AG04450 (cell line): ENCODE results near the gene GABRG1. TPM values are rescaled to one million over a fixed set of nuclear protein-coding genes. Genes with fewer than 3 reads are reported as not detected.

Source experiments
- CTCF ChIA-PET: fragments of 300-600, 350-600 bp; formaldehyde crosslinking; extraction: SDS; loops from one replicate; lab custom pipeline; 2022; ENCODE audit warnings: antibody characterized with exemption, inconsistent platforms; lab: Charles Lee
- POLR2A ChIA-PET: fragments of 350-600 bp; formaldehyde crosslinking; extraction: SDS; loops from one replicate; lab custom pipeline; 2021; ENCODE audit warnings: antibody characterized with exemption, inconsistent platforms; lab: Yijun Ruan, JAX
- DNase-seq: peaks from one replicate; pipeline ENCODE4 v3.0.0-alpha.2; 2011; ENCODE audit warnings: low read depth, low spot score
- H3K27ac ChIP-seq: one replicate; pipeline ENCODE4 v1.5.1; 2012; ENCODE audit warnings: low read depth, low read length, control low read depth
- H3K27me3 ChIP-seq: one replicate; pipeline ENCODE4 v1.6.0; 2012; ENCODE audit warnings: low read length; ENCODE audit not compliant: control insufficient read depth, insufficient read depth
- H3K4me3 ChIP-seq: 2 replicates; pipeline ENCODE4 v1.5.1; 2011; ENCODE audit warnings: mild to moderate bottlenecking, low read depth, low read length, control low read depth
- H3K9me3 ChIP-seq: 2 replicates; pipeline ENCODE4 v1.5.1; 2012; ENCODE audit warnings: low read length; ENCODE audit not compliant: control insufficient read depth, insufficient read depth
- CTCF ChIP-seq: IDR thresholded peaks from 2 replicates; pipeline ENCODE4 v1.5.1; 2011; ENCODE audit warnings: low read depth, low read length, control low read depth, inconsistent platforms
- polyA plus RNA-seq: library from polyadenylated mRNA; depleted of rRNA; stranded (reverse); fragments of >200 nt; gene quantifications from 2 replicates; pipeline ENCODE4 v1.2.3, GENCODE V29; 2011

Gene GABRG1
- polyA plus RNA-seq, 1 experiment: not detected

- peaks cover 9% of the 10 kb centered on the region for H3K9me3 ChIP-seq
- H3K27me3 ChIP-seq: no peaks in the 10 kb centered on the region
- DNase-seq: no peak
- TF ChIP-seq CTCF: no peak
- ChIA-PET POLR2A (no interaction called here), CTCF (no interaction called here)
- no peak overlapping the region for H3K4me3 ChIP-seq
- no peak overlapping the region for H3K27ac ChIP-seq
Observed at GRCh38 chr4:45992728-45993127, 131.1 kb downstream of the GABRG1 start.

GRCh38 chr4:45989775-45990174 is 134.1 kb downstream of the GABRG1 start:
- Histone ChIP-seq H3K27me3 (no peaks in the 10 kb centered on the region), H3K27ac (no peak overlapping the region), H3K4me3 (no peak overlapping the region), H3K9me3 (peaks cover 7% of the 10 kb centered on the region)
- CTCF ChIA-PET: no interaction called here
- POLR2A ChIA-PET: no interaction called here
- no peak for TF ChIP-seq CTCF
- no peak for DNase-seq

- POLR2A ChIA-PET: no interaction called here
- Histone ChIP-seq H3K4me3 (no peak overlapping the region), H3K27me3 (no peaks in the 10 kb centered on the region), H3K27ac (no peak overlapping the region), H3K9me3 (peaks cover 4% of the 10 kb centered on the region)
- DNase-seq: no peak
- CTCF ChIA-PET: no interaction called here
- TF ChIP-seq CTCF: no peak
Observed at GRCh38 chr4:45987858-45988257, 136.0 kb downstream of the GABRG1 start.
